Measurements from ENCODE around the gene MFAP2. TPM values are rescaled to one million over a fixed set of nuclear protein-coding genes. Genes with fewer than 3 reads are reported as not detected.
"Not testable (repeated sequence)": the region's sequence is repeated elsewhere in the genome, so short reads cannot be mapped to it uniquely, and the experiment has no call there.

The MFAP2 gene
- total and polyA plus RNA-seq, 11 donors, result 1.2 to 13.0 (median 2.3) TPM

GRCh38 chr1:16946646-16947045 lies 33.8 kb downstream of the MFAP2 start:
- Histone ChIP-seq H3K27me3 (no peaks in the 10 kb centered on the region), H3K27ac (no peak overlapping the region), H3K9me3 (no peaks in the 10 kb centered on the region), H3K4me3 (no peak overlapping the region), H3K36me3 (peaks cover 0 to 62% (median 17%) of the 10 kb centered on the region in 9 donors), H3K4me1 (peaks cover 0 to 4% (median 0%) of the 10 kb centered on the region in 12 donors)
- WGBS, 4 donors, result 91 to 94% (median 92%) methylated on average over 17 to 19 of the region's 19 CpGs
- DNase-seq (no peak), ATAC-seq (peak in 1 of 4 donors; percentile 15)
- TF ChIP-seq POLR2A (IDR thresholded peaks at IDR 0.05) (no peak), CTCF (IDR thresholded peaks at IDR 0.05) (no peak)
- intact Hi-C loops (cut with DNase I), result loop anchor here in 6 of 10 donors (2.0 to 10.0 kb wide), 3 partner anchors 288 to 324 kb away; no protein-coding TSS in a partner anchor

- H3K4me1 ChIP-seq, H3K27me3 ChIP-seq, H3K4me3 ChIP-seq, DNase-seq, H3K27ac ChIP-seq, H3K9me3 ChIP-seq: not testable (repeated sequence)
- intact Hi-C loops (cut with DNase I), result loop anchor here in 6 of 10 donors (2.0 to 10.0 kb wide), 3 partner anchors 289 to 324 kb away; no protein-coding TSS in a partner anchor
- 90 to 94% (median 91%) methylated on average over 13 of the region's 13 CpGs for WGBS, 4 donors
- H3K36me3 ChIP-seq, result peaks cover 0 to 67% (median 19%) of the 10 kb centered on the region in 9 donors
- peak in 1 of 4 donors; percentile 1 for ATAC-seq
These were observed 34.2 kb downstream of the MFAP2 start for GRCh38 chr1:16946185-16946584.

DNA sequence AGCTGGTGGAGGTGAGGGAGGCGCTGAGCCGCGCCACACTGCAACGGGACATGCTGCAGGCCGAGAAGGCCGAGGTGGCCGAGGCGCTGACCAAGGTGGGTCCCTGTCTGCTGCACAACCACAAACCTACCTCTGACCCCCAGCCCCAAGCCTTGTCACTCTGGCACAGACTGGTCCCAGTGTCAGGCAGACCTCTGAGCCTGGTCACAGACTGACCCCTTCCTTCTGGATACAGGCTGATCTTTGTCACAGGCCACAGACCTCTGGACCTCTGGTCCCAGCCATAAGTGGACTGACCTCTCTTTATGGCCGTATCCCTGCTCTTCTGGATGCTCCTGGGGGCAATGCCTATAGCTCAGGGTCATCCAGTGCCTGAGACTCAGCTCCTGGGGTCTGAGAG lies 34.9 kb downstream of the MFAP2 start:
- not testable (repeated sequence) for H3K4me3 ChIP-seq, H3K4me1 ChIP-seq, H3K27me3 ChIP-seq, DNase-seq, H3K9me3 ChIP-seq, H3K27ac ChIP-seq
- peak in 3 of 4 donors; percentile 2 to 24 (median 8) for ATAC-seq
- intact Hi-C loops (cut with DNase I), result loop anchor here in 3 of 10 donors (5.0 to 10.0 kb wide), 2 partner anchors 289 to 323 kb away; no protein-coding TSS in a partner anchor
- peaks cover 0 to 74% (median 19%) of the 10 kb centered on the region in 9 donors for H3K36me3 ChIP-seq
- 81 to 93% (median 90%) methylated on average over 8 to 9 of the region's 9 CpGs for WGBS, 4 donors

DNA sequence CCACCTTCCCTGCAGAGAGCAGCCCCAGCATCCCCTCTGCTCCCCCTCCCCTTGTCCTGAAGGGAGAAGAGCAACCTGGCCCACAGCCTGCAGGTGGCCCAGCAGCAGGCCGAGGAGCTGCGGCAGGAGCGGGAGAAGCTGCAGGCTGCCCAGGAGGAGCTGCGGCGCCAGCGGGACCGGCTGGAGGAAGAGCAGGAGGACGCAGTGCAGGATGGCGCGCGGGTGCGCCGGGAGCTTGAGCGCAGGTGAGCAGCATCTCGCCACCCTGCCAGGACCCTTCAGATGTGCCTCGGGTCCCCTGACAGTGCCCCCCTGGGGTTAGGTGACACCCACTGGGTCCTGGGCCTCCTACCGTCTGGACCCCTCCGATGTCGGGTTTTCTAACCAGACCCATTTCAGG lies 36.4 kb downstream of the MFAP2 start:
- WGBS, 4 donors, result 89 to 96% (median 91%) methylated on average over 19 of the region's 19 CpGs
- intact Hi-C loops (cut with DNase I), result loop anchor here in 1 of 10 donors (10.0 kb wide), 1 partner anchor 291 kb away; no protein-coding TSS in a partner anchor
- no peak for ATAC-seq
- Histone ChIP-seq H3K36me3 (peaks cover 0 to 78% (median 19%) of the 10 kb centered on the region in 9 donors), H3K9me3 (no peaks in the 10 kb centered on the region), H3K4me3 (no peak overlapping the region), H3K4me1 (peaks cover 0 to 4% (median 0%) of the 10 kb centered on the region in 12 donors), H3K27me3 (no peaks in the 10 kb centered on the region), H3K27ac (no peak overlapping the region)
- DNase-seq, result no peak
- TF ChIP-seq CTCF (IDR thresholded peaks at IDR 0.05), result no peak
- no peak for TF ChIP-seq POLR2A (IDR thresholded peaks at IDR 0.05)

DNA sequence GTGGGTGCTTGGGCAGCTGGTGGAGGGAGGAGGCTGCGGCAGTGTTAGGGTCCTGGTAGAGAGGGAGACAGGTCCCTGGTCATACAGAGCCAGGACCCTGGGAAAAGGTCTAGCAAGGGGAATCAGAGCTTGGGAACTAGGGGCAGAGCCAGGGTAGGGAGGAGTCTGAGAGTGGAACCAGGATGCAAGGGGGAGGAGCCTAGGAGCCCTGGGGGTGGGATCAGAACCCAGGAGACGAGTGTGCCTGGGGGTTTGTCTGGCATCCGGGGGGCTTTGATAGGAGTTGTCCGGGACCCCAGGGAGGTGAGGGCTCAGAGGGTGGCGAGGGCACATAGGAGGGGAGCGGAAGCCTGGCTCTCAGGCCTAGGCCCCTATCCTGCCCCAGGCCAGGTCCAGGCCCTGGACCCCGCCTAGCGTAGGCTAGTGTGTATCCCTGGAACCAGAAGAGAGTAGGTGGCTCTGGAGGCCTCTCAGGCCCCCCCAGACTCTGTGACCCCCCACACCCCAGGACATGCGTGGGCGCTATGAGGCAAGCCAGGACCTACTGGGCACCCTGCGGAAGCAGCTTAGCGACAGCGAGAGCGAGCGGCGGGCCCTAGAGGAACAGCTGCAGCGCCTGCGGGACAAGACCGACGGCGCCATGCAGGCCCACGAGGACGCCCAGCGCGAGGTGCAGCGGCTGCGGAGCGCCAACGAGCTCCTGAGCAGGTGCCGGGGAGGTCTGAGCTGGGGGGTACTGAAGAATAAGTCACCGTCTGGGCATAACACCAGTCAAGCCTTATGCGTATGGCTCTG lies 40.8 kb downstream of the MFAP2 start:
- ATAC-seq, result peak in 3 of 4 donors; percentile 5 to 23 (median 12)
- DNase-seq, H3K4me3 ChIP-seq, H3K4me1 ChIP-seq, H3K27ac ChIP-seq, H3K27me3 ChIP-seq, H3K9me3 ChIP-seq: not testable (repeated sequence)
- peaks cover 0 to 73% (median 27%) of the 10 kb centered on the region in 9 donors for H3K36me3 ChIP-seq
- intact Hi-C loops (cut with DNase I), result loop anchor here in 1 of 10 donors (10.0 kb wide), 1 partner anchor 295 kb away; no protein-coding TSS in a partner anchor
- WGBS, 4 donors, result 94 to 96% (median 95%) methylated on average over 32 of the region's 32 CpGs

Data from heart left ventricle (tissue), 16 donors.